Astrocyte of the cerebellum (primary cell): ENCODE results near the gene SLC6A18.
"Not testable (repeated sequence)": the region's sequence is repeated elsewhere in the genome, so short reads cannot be mapped to it uniquely, and the experiment has no call there.

Experiments used
- DNase-seq: peaks from one replicate; pipeline ENCODE4 v3.0.0-alpha.2; 2011; ENCODE audit warnings: low read depth
- H3K4me3 ChIP-seq: 2 replicates; pipeline ENCODE4 v1.5.1; 2011; ENCODE audit warnings: mild to moderate bottlenecking, low read depth, low read length, moderate library complexity
- in situ Hi-C: cut with HindIII; loops from 2 replicates; pipeline ENCODE4 v1.10.0; 2017; ENCODE audit warnings: low sequenced_read_pairs
- TF ChIP-seq, protein P1 (sequence below): IDR thresholded peaks from 2 replicates; pipeline ENCODE4 v1.5.1; 2012; ENCODE audit warnings: low read length, low read depth, moderate library complexity, mild to moderate bottlenecking; ENCODE audit errors: missing control alignments

SLC6A18 gene

DNA sequence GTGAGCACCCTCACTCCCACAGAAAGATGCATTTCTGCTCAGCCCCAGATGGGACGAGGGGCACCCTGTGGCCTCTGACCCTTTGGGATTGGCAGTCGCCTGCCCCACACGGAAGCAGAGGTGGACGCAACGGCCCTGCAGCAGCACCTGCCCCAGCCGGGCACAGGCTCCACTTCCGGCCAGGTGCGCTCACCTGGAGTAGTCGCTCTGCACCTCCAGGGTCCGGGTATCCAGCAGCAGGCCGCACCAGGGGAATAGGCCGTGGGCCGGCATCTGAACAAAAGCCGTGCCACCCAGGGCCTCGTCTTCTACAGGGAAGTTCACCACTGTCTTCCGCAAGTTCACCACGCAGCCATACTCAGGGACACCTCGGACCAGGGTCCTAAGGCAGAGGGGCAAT is 39.0 kb downstream of the SLC6A18 start:
- in situ Hi-C loops = no loop called here
- no peak for DNase-seq
- TF ChIP-seq, protein P1, sequence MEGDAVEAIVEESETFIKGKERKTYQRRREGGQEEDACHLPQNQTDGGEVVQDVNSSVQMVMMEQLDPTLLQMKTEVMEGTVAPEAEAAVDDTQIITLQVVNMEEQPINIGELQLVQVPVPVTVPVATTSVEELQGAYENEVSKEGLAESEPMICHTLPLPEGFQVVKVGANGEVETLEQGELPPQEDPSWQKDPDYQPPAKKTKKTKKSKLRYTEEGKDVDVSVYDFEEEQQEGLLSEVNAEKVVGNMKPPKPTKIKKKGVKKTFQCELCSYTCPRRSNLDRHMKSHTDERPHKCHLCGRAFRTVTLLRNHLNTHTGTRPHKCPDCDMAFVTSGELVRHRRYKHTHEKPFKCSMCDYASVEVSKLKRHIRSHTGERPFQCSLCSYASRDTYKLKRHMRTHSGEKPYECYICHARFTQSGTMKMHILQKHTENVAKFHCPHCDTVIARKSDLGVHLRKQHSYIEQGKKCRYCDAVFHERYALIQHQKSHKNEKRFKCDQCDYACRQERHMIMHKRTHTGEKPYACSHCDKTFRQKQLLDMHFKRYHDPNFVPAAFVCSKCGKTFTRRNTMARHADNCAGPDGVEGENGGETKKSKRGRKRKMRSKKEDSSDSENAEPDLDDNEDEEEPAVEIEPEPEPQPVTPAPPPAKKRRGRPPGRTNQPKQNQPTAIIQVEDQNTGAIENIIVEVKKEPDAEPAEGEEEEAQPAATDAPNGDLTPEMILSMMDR = no peak

DNA sequence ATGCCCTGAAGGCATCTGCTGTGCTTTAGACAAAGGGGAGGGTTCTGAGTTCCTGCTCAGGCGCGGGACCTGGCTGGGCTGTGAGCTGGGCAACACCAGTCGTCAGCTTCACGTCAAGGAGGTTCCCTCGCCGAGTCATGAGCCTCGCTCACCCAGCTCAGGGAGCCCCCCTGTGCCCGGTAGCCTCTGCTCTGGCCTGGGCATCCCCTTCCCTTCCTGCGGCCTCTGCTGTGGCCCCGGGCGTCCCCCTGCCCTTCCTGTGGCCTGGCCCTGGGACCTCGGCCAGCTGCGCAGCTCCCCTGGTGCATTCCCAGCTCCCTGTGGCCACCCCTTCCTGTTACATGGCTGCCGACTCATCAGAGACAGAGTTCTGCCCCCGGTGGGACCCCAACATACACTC is 39.8 kb downstream of the SLC6A18 start:
- in situ Hi-C loops = no loop called here
- no peak overlapping the region for H3K4me3 ChIP-seq
- DNase-seq = no peak
- TF ChIP-seq, protein P1 = no peak

More for the DNA sequence above, 39.0 kb downstream of the SLC6A18 start:
- no peak overlapping the region for H3K4me3 ChIP-seq

DNA sequence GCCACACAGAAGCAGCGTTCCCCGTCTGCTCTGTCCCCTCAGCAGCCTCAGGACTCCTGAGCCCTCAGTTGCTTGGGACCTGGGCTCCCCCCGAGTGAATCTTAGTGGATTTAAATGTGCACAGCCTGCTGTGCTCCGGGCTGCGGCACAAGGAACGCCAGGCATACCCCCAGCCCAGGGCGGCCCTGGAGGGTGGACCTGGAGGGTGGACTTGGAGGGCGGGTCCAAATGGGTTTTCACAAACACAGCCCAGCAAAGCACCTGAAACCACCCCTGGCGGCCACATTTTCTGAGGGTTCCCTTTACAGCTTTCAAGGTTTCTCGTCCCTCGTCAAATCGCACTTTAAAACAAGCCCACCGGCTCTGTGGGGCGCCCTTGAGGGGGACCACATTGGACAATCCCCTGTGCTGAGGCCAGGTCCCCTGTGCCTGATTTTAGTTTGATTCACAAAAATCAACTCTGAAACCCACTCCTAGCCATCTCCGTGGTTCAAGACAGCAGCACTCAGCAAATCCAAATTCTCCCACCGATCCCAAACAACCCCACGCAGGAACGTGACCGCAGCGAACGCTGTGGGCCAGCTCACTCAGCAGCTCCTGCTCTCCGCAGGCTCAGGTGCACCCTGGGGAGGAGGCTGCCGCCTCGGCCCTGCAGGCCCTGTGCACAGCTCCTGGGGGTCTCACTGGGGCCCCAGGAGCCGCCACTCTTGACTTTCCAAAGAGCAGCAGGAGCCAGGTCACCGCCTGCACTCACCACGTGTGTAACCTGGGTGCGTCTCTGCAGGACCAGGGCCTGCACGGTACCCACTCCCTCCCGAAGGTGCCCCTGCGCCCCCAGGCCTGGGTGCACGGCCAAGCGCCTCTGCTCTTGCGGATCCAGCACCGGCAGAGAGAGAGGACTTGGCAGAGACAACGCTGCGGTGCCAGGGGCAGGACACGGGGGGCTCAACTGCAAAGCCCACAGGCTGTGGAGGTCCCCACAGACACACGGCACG is 40.6 kb downstream of the SLC6A18 start:
- no peak overlapping the region for H3K4me3 ChIP-seq
- in situ Hi-C loops = no loop called here

DNA sequence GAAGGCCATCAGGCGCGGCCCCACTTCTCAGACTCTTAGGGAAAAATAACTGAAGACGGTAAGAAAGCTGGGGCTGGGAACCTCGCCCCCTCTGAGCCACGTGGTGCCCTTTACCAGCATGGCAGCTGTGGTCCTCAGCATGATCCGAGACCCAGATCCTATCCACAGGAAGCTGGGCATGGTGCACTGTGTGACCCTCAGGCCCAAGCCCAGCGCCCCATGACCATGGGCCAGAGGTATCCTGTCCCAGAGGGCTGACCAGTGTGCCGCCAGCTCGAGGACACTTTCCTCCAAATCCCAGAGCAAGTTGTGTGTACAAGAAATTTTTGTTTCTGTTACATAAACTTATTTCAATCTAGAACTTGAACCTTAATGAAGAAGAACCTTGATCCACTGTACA is 41.6 kb downstream of the SLC6A18 start:
- no peak for DNase-seq
- H3K4me3 ChIP-seq = no peak overlapping the region
- TF ChIP-seq, protein P1 = no peak
- in situ Hi-C loops = no loop called here

More for the DNA sequence above, 40.6 kb downstream of the SLC6A18 start:
- TF ChIP-seq, protein P1 = no peak
- DNase-seq = no peak

- H3K4me3 ChIP-seq, in situ Hi-C loops, DNase-seq: not testable (repeated sequence)
Observed at GRCh38 chr5:1267464-1267863, 42.3 kb downstream of the SLC6A18 start.

DNA sequence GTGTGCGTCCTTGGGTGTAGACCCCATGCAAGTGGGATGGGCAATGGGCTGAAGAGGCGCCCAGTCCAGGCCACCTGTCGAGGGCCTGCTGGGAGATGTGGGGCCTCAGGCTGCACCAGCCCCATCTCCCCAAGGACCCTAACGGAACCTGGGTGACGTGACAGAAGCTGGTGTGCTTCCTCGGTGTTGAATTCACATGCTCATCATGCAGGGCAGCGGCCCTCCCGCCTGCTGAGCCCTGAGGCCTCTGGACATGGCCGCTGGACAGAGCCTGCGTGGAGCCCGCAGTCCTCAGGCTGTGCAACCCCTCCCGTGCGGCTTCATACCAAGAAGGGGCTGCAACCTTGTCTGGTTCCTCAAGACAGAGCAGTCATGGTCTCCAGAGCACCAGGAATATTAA is 42.9 kb downstream of the SLC6A18 start:
- no peak for DNase-seq
- no peak overlapping the region for H3K4me3 ChIP-seq
- in situ Hi-C loops = no loop called here
- TF ChIP-seq, protein P1 = no peak

DNA sequence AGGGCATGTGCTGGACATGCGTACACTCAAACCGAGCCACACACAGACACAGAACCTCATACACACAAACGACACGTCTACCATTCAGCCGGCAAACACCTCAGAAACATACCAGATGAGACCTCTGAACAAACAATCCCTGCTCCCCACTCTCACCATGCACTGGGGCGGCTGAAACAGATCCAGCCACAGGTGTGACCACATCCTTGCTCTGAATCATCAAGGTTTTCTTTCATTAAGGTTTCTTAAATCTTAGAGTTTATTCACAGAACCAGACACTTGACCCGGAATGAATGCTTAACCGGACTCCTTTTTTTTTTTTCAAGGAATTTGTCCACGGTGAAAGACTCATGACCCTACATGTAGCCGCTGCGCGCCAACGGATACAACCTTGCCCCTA is 43.5 kb downstream of the SLC6A18 start:
- H3K4me3 ChIP-seq = no peak overlapping the region
- TF ChIP-seq, protein P1 = no peak
- DNase-seq = no peak
- in situ Hi-C loops = no loop called here
